ENCODE measurements around the gene PDZRN3. TPM values are rescaled to one million over a fixed set of nuclear protein-coding genes. Genes with fewer than 3 reads are reported as not detected.

Gene PDZRN3
- total and polyA plus RNA-seq, 2 donors (not counting 1 experiment from before 2014, with no cell fraction given) = 14.6 to 56.3 TPM

- Histone ChIP-seq H3K4me1 (ENCODE audit: control insufficient read depth, extremely low read depth, insufficient read depth, low read length) (peaks cover 34% of the 10 kb centered on the region), H2AFZ (ENCODE audit: low read length) (no peak overlapping the region), H3K4me2 (ENCODE audit: extremely low read depth, insufficient read depth, low read length) (no peak overlapping the region), H3K4me3 (replicated peaks in 1 of 4; ENCODE audit: control extremely low read depth in 1 of 4, insufficient read depth in 1 of 4, low read depth in 3 of 4, low read length in 4 of 4) (no peak overlapping the region), H3K27ac (ENCODE audit: insufficient read depth, low read length) (no peak overlapping the region), H3K9me3 (ENCODE audit: control insufficient read depth, insufficient read depth, low read depth, low read length) (no peaks in the 10 kb centered on the region), H3K9ac (ENCODE audit: insufficient read depth, low read length) (no peak overlapping the region), H3K79me2 (ENCODE audit: control insufficient read depth, insufficient read depth, low read length) (peaks cover 5% of the 10 kb centered on the region), H4K20me1 (ENCODE audit: control insufficient read depth, extremely low read depth, insufficient read depth, low read length) (no peaks in the 10 kb centered on the region), H3K27me3 (ENCODE audit: control insufficient read depth, insufficient read depth, low read length) (no peaks in the 10 kb centered on the region), H3K36me3 (ENCODE audit: control insufficient read depth, insufficient read depth, low read length) (peaks cover 3% of the 10 kb centered on the region)
- TF ChIP-seq CTCF (conservative IDR thresholded peaks at IDR 0.05 in 1 of 2, IDR thresholded peaks at IDR 0.05 in 1 of 2; ENCODE audit: low read depth in 1 of 2, low read length in 2 of 2) = no peak
- TF ChIP-seq EZH2 (IDR thresholded peaks at IDR 0.05; ENCODE audit: low read length, missing control alignments) = no peak
- no peak for DNase-seq (ENCODE audit: low read depth in 2 of 2)
Observed at GRCh38 chr3:73605861-73606260, 18.9 kb downstream of the PDZRN3 start.

GRCh38 chr3:73605412-73605811, 19.3 kb downstream of the PDZRN3 start:
- Histone ChIP-seq H3K4me1 (ENCODE audit: control insufficient read depth, extremely low read depth, insufficient read depth, low read length) (peaks cover 36% of the 10 kb centered on the region), H2AFZ (ENCODE audit: low read length) (no peak overlapping the region), H3K9ac (ENCODE audit: insufficient read depth, low read length) (no peak overlapping the region), H3K4me3 (replicated peaks in 1 of 4; ENCODE audit: control extremely low read depth in 1 of 4, insufficient read depth in 1 of 4, low read depth in 3 of 4, low read length in 4 of 4) (no peak overlapping the region), H4K20me1 (ENCODE audit: control insufficient read depth, extremely low read depth, insufficient read depth, low read length) (no peaks in the 10 kb centered on the region), H3K79me2 (ENCODE audit: control insufficient read depth, insufficient read depth, low read length) (peaks cover 5% of the 10 kb centered on the region), H3K4me2 (ENCODE audit: extremely low read depth, insufficient read depth, low read length) (no peak overlapping the region), H3K27ac (ENCODE audit: insufficient read depth, low read length) (no peak overlapping the region), H3K27me3 (ENCODE audit: control insufficient read depth, insufficient read depth, low read length) (no peaks in the 10 kb centered on the region), H3K9me3 (ENCODE audit: control insufficient read depth, insufficient read depth, low read depth, low read length) (no peaks in the 10 kb centered on the region), H3K36me3 (ENCODE audit: control insufficient read depth, insufficient read depth, low read length) (peaks cover 3% of the 10 kb centered on the region)
- peak; percentile 80 to 89 for DNase-seq (ENCODE audit: low read depth in 2 of 2)
- TF ChIP-seq EZH2 (IDR thresholded peaks at IDR 0.05; ENCODE audit: low read length, missing control alignments) = no peak
- no peak for TF ChIP-seq CTCF (conservative IDR thresholded peaks at IDR 0.05 in 1 of 2, IDR thresholded peaks at IDR 0.05 in 1 of 2; ENCODE audit: low read depth in 1 of 2, low read length in 2 of 2)

GRCh38 chr3:73604451-73604850, 20.3 kb downstream of the PDZRN3 start:
- peaks cover 5% of the 10 kb centered on the region for H3K79me2 ChIP-seq (ENCODE audit: control insufficient read depth, insufficient read depth, low read length)
- H3K4me2 ChIP-seq (ENCODE audit: extremely low read depth, insufficient read depth, low read length) = no peak overlapping the region
- no peak overlapping the region for H3K4me3 ChIP-seq (replicated peaks in 1 of 4; ENCODE audit: control extremely low read depth in 1 of 4, insufficient read depth in 1 of 4, low read depth in 3 of 4, low read length in 4 of 4)
- H2AFZ ChIP-seq (ENCODE audit: low read length) = no peak overlapping the region
- peak; percentile 68 to 89 for DNase-seq (ENCODE audit: low read depth in 2 of 2)
- H3K36me3 ChIP-seq (ENCODE audit: control insufficient read depth, insufficient read depth, low read length) = peaks cover 3% of the 10 kb centered on the region
- H4K20me1 ChIP-seq (ENCODE audit: control insufficient read depth, extremely low read depth, insufficient read depth, low read length) = no peaks in the 10 kb centered on the region
- no peak overlapping the region for H3K9ac ChIP-seq (ENCODE audit: insufficient read depth, low read length)
- peaks cover 36% of the 10 kb centered on the region for H3K4me1 ChIP-seq (ENCODE audit: control insufficient read depth, extremely low read depth, insufficient read depth, low read length)
- no peaks in the 10 kb centered on the region for H3K9me3 ChIP-seq (ENCODE audit: control insufficient read depth, insufficient read depth, low read depth, low read length)
- H3K27me3 ChIP-seq (ENCODE audit: control insufficient read depth, insufficient read depth, low read length) = no peaks in the 10 kb centered on the region
- no peak overlapping the region for H3K27ac ChIP-seq (ENCODE audit: insufficient read depth, low read length)
- TF ChIP-seq EZH2 (IDR thresholded peaks at IDR 0.05; ENCODE audit: low read length, missing control alignments) (no peak), CTCF (conservative IDR thresholded peaks at IDR 0.05 in 1 of 2, IDR thresholded peaks at IDR 0.05 in 1 of 2; ENCODE audit: low read depth in 1 of 2, low read length in 2 of 2) (no peak)

All from fibroblast of lung (primary cell).